GM12891 (cell line): ENCODE data around the gene TASP1.

ENCODE experiments used
- POLR2A ChIP-seq: IDR thresholded peaks from 2 replicates; pipeline ENCODE4 v1.6.1; 2011; ENCODE audit warnings: low read depth, low read length, control low read depth
- POLR2AphosphoS5 ChIP-seq: IDR thresholded peaks from 2 replicates; pipeline ENCODE4 v1.6.1; 2011; ENCODE audit warnings: low read depth, low read length, control low read depth
- TAF1 ChIP-seq: IDR thresholded peaks from 2 replicates; pipeline ENCODE4 v1.6.1; 2011; ENCODE audit warnings: low read depth, low read length, control low read depth

DNA sequence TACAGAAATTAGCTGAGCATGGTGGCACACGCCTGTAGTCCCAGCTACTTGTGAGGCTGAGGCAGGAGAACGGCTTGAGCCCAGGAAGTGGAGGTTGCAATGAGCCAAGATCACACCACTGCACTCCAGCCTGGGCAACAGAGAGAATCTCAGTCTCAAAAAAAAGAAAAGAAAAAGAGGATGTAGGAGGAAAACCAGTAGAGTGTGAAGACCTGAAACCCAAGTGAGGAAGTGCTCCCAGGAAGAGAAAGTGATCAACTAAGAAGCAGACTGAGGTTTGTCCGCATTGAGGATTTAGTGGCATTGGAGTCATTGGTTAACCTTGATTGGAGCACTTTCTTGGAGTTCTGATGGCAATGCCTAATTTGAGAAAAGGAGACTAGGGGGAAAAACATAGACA, 20.6 kb upstream of the TASP1 start:
- TF ChIP-seq TAF1 (no peak), POLR2AphosphoS5 (no peak), POLR2A (no peak)
